Glomerular visceral epithelial cell (primary cell): ENCODE measurements around the gene SLC25A21.

Experiments used
- DNase-seq: peaks from one replicate; pipeline ENCODE4 v3.0.0-alpha.2; 2016; ENCODE audit errors: extremely low spot score

SLC25A21 gene

GRCh38 chr14:37143475-37143874, 28.9 kb downstream of the SLC25A21 start:
- DNase-seq = no peak

- DNase-seq = peak; percentile 52
Observed at GRCh38 chr14:37142835-37143401, 29.5 kb downstream of the SLC25A21 start.

GRCh38 chr14:37140176-37140575, 32.2 kb downstream of the SLC25A21 start:
- peak; percentile 15 for DNase-seq

DNA sequence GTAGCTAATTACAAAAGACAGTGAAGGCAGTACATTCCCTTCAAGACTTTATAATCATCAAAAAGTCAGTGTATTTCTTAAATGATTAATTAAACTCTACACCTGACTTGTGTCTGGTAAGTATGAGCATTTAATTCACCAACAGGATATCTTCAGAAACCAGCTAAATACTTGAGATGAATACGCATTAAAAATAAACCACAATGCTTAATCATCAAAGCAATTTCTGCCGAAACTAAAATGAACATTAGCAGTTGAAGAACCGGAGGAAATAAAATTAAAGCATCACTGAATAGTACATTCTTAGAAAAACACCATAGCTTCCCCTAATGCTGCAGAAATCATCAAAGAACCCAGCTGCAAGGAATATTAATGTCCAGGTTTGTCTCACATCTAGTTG, 32.7 kb downstream of the SLC25A21 start:
- no peak for DNase-seq

DNA sequence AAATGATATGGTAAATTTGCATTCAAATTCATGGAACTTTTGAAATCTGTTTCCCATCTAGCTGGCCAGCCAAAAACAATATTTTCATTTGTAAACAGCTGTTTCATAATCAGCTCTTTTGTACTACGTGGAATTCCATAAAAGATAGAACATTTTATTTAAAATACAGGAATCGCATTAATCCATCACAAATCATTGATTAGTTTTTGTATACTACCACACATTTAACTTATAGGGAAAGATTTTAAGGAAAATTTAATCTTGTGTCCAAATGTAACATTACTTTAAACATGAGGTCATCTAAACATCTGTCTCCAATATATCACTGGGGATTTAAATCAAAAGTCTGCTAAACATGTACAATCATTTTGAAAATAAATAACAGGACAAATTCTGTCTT, 33.5 kb downstream of the SLC25A21 start:
- DNase-seq = no peak

DNA sequence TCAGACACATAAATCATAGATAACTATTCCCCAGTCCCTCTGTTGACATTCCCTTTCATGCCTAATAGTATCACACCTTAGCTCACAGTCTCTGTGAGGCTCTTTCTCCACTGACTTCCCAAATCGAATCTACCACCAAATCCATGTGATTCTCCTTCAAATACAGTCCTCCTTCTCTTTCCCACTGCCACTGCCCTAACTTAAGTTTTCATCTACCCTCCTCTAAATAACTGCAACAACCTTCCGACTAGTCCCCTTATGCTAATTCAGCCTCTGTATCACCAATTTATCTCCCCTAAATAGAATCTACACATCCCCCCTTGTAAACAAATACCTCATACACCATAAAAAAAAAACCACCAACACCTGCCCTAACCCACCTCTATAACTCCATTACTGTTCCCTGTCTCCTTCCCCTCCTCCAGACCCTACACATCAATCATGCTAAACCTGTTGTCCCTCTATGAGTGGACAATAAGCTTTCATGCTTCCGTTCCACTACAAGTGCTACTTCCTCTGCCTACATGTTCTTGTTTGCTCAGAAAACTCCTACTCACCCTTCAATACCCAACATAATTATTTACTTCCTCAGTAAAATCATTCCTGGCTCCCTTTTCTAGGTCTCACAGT, 39.0 kb downstream of the SLC25A21 start:
- no peak for DNase-seq

- no peak for DNase-seq
Observed at GRCh38 chr14:37131205-37131604, 41.2 kb downstream of the SLC25A21 start.

- DNase-seq = no peak
Observed at GRCh38 chr14:37129047-37129446, 43.4 kb downstream of the SLC25A21 start.

GRCh38 chr14:37124614-37125013, 47.8 kb downstream of the SLC25A21 start:
- DNase-seq = no peak

DNA sequence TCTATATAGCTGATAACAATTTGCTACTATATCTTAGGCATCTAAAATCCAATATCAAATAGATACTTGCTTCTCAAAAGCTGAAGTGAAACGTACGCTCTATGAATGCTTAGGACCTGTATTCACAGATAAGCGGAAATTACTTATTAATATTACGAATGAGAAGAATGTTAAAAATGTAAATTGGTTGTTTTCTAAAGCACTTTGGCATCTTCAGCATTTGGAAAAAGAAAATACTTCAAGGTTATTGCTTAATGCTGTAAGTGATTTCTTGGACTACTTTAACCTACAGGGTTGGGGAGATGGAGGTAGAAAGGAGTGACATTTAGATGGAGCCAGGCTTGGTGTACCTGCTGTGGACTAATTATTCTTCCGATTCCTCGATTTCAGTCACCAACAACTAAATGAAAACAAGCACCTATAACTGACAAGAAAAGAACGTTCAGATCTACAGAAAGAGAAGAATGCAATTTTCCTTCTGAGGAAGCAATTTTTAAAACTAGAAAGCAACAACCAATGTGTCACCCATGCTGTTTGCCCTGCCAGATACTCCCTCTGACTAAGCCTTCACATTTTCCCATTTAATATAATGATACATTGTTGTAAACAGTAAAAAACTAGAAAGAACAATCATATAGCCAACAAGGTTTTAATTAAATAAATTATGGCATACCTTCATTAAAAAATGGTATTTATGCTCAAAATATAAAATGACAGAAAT, 49.3 kb downstream of the SLC25A21 start:
- no peak for DNase-seq

GRCh38 chr14:37122288-37122687, 50.1 kb downstream of the SLC25A21 start:
- peak; percentile 15 for DNase-seq

DNA sequence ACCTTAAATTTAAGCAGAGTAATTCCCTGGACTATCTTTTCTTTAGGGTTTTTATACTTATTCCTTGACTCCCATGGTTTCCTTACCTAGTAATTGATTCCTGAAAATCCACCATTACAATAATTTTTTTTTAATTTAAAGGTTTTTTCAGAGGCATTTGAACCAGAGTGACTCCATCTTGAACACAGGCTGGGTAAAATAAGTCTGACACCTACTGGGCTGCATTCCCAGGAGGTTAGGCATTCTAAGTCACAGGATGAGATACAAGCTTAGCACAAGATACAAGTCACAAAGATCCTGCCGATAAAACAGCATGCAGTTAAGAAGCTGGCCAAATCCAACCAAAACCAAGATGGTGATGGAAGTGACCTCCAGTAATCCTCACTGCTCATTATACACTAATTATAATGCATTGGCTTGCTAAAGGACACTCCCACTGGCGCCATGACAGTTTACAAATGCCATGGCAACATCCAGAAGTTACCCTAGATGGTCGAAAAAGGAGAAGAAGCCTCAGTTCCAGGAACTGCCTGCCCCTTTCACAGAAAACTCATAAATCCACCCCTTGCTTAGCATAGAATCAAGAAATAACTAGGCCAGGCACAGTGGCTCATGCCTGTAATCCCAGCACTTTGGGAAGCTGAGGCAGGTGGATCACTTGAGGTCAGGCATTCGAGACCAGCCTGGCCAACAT, 53.6 kb downstream of the SLC25A21 start:
- DNase-seq = no peak

- DNase-seq = no peak
Observed at GRCh38 chr14:37116933-37117849, 55.2 kb downstream of the SLC25A21 start.

- no peak for DNase-seq
Observed at GRCh38 chr14:37115406-37115805, 57.0 kb downstream of the SLC25A21 start.

DNA sequence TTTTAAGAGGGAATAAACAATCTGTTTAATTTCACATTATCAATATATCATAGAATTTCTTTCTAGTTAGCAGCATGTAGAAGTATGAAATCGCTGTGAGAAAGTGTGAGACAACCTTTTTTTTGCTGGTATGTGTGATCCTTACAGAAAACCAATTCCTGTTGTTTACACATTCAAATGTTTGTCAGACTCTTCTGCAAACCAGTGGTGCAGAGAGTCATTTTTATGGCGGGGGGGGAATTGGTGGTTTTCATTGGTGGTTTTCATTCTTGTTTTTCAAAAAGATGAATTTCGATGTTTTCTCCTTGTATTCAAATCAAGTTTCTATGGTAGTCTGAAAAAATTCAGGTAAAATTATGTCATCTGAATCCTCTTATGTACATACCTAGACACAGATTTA, 57.8 kb downstream of the SLC25A21 start:
- DNase-seq = no peak

DNA sequence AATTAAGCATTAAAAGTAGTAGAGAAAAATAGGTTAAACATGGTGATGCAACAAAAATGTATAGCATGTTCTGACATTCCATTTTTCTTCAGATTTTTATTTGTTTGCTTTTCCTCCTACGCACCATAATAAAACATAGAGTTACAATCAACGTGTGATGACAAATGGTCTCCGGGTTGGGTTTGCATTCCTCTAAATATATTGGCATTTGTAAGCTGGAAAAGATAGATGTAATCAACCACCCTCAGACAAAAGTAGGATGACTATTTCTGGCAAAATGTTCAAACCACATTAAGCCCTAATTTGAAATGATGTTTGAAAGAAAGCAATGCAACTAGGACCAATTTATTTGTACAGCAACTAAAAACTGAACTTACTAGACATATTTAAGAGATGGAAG, 58.4 kb downstream of the SLC25A21 start:
- no peak for DNase-seq

DNA sequence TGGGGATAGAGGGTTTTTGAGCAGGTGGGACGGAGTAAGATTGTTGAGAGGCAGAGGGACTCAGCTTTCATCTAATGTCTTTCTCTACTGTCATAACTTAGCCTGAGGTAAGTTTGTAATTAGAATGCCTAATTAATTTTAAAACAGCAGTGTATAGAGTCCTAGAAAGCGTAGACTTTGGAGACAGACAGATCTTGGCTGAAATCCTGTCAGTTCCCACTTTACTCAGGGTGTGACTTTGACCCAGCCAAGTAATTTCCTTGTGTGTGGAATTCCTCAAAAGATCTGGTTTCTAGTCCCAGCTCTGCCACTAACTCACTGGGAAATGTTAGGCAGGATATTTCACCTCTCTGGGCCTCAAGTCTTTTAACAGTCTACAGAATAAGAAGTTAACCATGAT, 74.3 kb downstream of the SLC25A21 start:
- DNase-seq = no peak

DNA sequence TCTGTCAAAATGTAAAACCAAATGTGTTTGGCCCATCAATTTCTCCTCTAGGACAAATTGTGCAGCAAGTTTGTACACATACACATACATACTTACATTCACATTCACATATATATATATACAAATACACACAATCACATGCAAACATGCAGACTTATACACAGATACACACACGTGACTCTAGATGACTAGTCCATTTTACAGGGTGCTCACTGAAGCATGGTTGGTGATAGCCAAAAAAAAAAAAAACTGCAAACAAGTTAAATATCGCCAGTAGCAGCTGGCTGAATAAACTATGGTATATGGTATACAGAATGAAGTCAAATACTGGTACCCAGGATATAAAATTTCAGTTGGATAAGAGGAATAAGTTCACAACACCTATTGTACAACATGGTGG, 77.9 kb downstream of the SLC25A21 start:
- no peak for DNase-seq

GRCh38 chr14:37093364-37093763, 79.0 kb downstream of the SLC25A21 start:
- DNase-seq = no peak

- DNase-seq = peak; percentile 15
Observed at GRCh38 chr14:37091651-37092050, 80.8 kb downstream of the SLC25A21 start.

DNA sequence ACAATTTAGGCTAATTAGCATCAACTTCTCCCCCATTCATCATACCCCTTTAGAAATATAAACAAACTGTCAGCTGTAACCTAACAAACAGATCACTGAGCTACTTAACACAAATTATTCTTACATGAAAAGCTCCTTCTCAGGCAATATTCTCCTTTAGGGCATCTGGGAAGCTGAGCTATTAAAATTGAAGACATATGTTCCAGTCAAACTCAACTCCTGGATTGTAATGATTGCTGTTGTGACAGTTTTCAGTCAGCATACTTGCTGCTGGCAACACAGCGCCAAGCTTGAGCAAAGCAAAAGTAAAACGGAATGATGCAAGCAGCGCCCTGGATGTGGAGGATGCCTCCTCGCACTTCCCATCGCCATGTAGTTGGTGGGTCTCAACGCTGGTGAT, 82.4 kb downstream of the SLC25A21 start:
- no peak for DNase-seq

DNA sequence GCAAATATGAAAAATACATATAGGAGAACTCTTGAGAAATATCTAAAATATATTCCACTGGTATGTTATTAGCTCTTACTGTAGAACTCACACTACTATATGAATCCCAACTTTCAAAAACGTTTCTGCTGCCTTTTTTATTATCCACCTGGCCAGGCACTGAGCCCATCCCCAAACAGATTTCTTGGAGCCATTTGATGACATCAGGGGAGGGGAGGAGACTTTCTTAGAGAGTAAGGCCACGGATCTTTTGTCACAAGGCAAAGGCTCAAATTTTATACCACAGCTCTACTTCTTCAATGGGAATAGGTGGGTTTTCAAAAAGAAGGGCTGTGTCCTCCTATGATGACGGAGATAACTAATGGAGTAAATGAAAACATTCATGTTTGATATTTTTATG, 83.0 kb downstream of the SLC25A21 start:
- DNase-seq = no peak
